ENCODE results near the gene DIDO1.

Gene DIDO1

GRCh38 chr20:62945771-62946339 lies 19.6 kb upstream of the DIDO1 start:
- Histone ChIP-seq H3K4me3 (ENCODE audit: low read length) (no peak overlapping the region), H3K9ac (ENCODE audit: low read length) (no peak overlapping the region), H3K36me3 (replicated peaks; ENCODE audit: insufficient read depth, low read length) (no peaks in the 10 kb centered on the region; the same call in 1 of the 2 replicates), H3F3A (ENCODE audit: insufficient read depth, low read length) (no peaks in the 10 kb centered on the region), H3K79me2 (ENCODE audit: low read length) (peaks cover 32% of the 10 kb centered on the region), H3K4me1 (ENCODE audit: low read length) (no peaks in the 10 kb centered on the region), H3K27me3 (replicated peaks; ENCODE audit: insufficient read depth, low read length) (no peaks in the 10 kb centered on the region), H3K9me3 (replicated peaks; ENCODE audit: insufficient read depth, low read length) (no peaks in the 10 kb centered on the region), H3K9me2 (replicated peaks; ENCODE audit: insufficient read depth, low read length) (no peaks in the 10 kb centered on the region), H2AFZ (ENCODE audit: low read length) (no peak overlapping the region), H4K20me1 (ENCODE audit: insufficient read depth, low read length) (no peaks in the 10 kb centered on the region), H3K4me2 (ENCODE audit: low read depth, low read length) (no peak overlapping the region), H3K27ac (ENCODE audit: low read length) (no peak overlapping the region)
- DNase-seq, result no peak
- no peak for TF ChIP-seq EZH2 (optimal IDR thresholded peaks at IDR 0.05; ENCODE audit: low read depth, low read length)
- TF ChIP-seq EZH2phosphoT487 (IDR thresholded peaks at IDR 0.05; ENCODE audit: low read length), result no peak
- TF ChIP-seq, protein P1, sequence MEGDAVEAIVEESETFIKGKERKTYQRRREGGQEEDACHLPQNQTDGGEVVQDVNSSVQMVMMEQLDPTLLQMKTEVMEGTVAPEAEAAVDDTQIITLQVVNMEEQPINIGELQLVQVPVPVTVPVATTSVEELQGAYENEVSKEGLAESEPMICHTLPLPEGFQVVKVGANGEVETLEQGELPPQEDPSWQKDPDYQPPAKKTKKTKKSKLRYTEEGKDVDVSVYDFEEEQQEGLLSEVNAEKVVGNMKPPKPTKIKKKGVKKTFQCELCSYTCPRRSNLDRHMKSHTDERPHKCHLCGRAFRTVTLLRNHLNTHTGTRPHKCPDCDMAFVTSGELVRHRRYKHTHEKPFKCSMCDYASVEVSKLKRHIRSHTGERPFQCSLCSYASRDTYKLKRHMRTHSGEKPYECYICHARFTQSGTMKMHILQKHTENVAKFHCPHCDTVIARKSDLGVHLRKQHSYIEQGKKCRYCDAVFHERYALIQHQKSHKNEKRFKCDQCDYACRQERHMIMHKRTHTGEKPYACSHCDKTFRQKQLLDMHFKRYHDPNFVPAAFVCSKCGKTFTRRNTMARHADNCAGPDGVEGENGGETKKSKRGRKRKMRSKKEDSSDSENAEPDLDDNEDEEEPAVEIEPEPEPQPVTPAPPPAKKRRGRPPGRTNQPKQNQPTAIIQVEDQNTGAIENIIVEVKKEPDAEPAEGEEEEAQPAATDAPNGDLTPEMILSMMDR (IDR thresholded peaks at IDR 0.05; ENCODE audit: low read length), result no peak

- no peak overlapping the region for H2AFZ ChIP-seq (ENCODE audit: low read length)
- H3K79me2 ChIP-seq (ENCODE audit: low read length), result peaks cover 42% of the 10 kb centered on the region
- no peaks in the 10 kb centered on the region; the same call in 1 of the 2 replicates for H3K36me3 ChIP-seq (replicated peaks; ENCODE audit: insufficient read depth, low read length)
- peaks cover 1% of the 10 kb centered on the region; the same call in 1 of the 2 replicates for H3K4me1 ChIP-seq (ENCODE audit: low read length)
- no peaks in the 10 kb centered on the region for H3K27me3 ChIP-seq (replicated peaks; ENCODE audit: insufficient read depth, low read length)
- H3K4me3 ChIP-seq (ENCODE audit: low read length), result no peak overlapping the region
- no peak for TF ChIP-seq EZH2phosphoT487 (IDR thresholded peaks at IDR 0.05; ENCODE audit: low read length)
- TF ChIP-seq, protein P1 (IDR thresholded peaks at IDR 0.05; ENCODE audit: low read length), result no peak
- no peak for TF ChIP-seq EZH2 (optimal IDR thresholded peaks at IDR 0.05; ENCODE audit: low read depth, low read length)
- no peaks in the 10 kb centered on the region for H4K20me1 ChIP-seq (ENCODE audit: insufficient read depth, low read length)
- no peaks in the 10 kb centered on the region for H3F3A ChIP-seq (ENCODE audit: insufficient read depth, low read length)
- no peak overlapping the region for H3K27ac ChIP-seq (ENCODE audit: low read length)
- no peaks in the 10 kb centered on the region for H3K9me3 ChIP-seq (replicated peaks; ENCODE audit: insufficient read depth, low read length)
- no peak for DNase-seq
- H3K9ac ChIP-seq (ENCODE audit: low read length), result no peak overlapping the region
- H3K9me2 ChIP-seq (replicated peaks; ENCODE audit: insufficient read depth, low read length), result no peaks in the 10 kb centered on the region
- no peak overlapping the region for H3K4me2 ChIP-seq (ENCODE audit: low read depth, low read length)
Observed at GRCh38 chr20:62944746-62945145, 18.4 kb upstream of the DIDO1 start.

- no peak for DNase-seq
- no peaks in the 10 kb centered on the region for H3K9me2 ChIP-seq (replicated peaks; ENCODE audit: insufficient read depth, low read length)
- H3K27me3 ChIP-seq (replicated peaks; ENCODE audit: insufficient read depth, low read length), result no peaks in the 10 kb centered on the region
- H4K20me1 ChIP-seq (ENCODE audit: insufficient read depth, low read length), result no peaks in the 10 kb centered on the region
- no peak overlapping the region for H3K4me2 ChIP-seq (ENCODE audit: low read depth, low read length)
- peaks cover 7% of the 10 kb centered on the region for H3K4me1 ChIP-seq (ENCODE audit: low read length)
- H3K9me3 ChIP-seq (replicated peaks; ENCODE audit: insufficient read depth, low read length), result no peaks in the 10 kb centered on the region
- H3K27ac ChIP-seq (ENCODE audit: low read length), result no peak overlapping the region
- H2AFZ ChIP-seq (ENCODE audit: low read length), result no peak overlapping the region
- no peak overlapping the region for H3K4me3 ChIP-seq (ENCODE audit: low read length)
- TF ChIP-seq, protein P1 (IDR thresholded peaks at IDR 0.05; ENCODE audit: low read length), result no peak
- TF ChIP-seq EZH2phosphoT487 (IDR thresholded peaks at IDR 0.05; ENCODE audit: low read length) (no peak), EZH2 (optimal IDR thresholded peaks at IDR 0.05; ENCODE audit: low read depth, low read length) (no peak)
- H3K36me3 ChIP-seq (replicated peaks; ENCODE audit: insufficient read depth, low read length), result no peaks in the 10 kb centered on the region; the same call in 1 of the 2 replicates
- peaks cover 47% of the 10 kb centered on the region for H3K79me2 ChIP-seq (ENCODE audit: low read length)
- no peaks in the 10 kb centered on the region for H3F3A ChIP-seq (ENCODE audit: insufficient read depth, low read length)
- no peak overlapping the region for H3K9ac ChIP-seq (ENCODE audit: low read length)
Observed at GRCh38 chr20:62944184-62944583, 17.9 kb upstream of the DIDO1 start.
